H1 (cell line): ENCODE results near the gene SFXN1. TPM values are rescaled to one million over a fixed set of nuclear protein-coding genes. Genes with fewer than 3 reads are reported as not detected.

Experiments used
- CTCF ChIA-PET: fragments of 300-600 bp; sonication (Branson Sonifier 250); formaldehyde crosslinking; loops from one replicate; lab custom pipeline; 2021; ENCODE audit not compliant: partially characterized antibody; lab: Charles Lee
- POLR2A ChIA-PET: fragments of 300-600 bp; sonication (Branson Sonifier 250); formaldehyde crosslinking; loops from one replicate; lab custom pipeline; 2021; ENCODE audit warnings: inconsistent platforms; ENCODE audit not compliant: partially characterized antibody; lab: Charles Lee
- DNase-seq, 2 experiments: peaks; one replicate each; pipeline versions ENCODE4 v3.0.0 to v3.0.0-alpha.2; 2010 to 2022; ENCODE audit warnings: low spot score in 2 of 2, low read depth in 1 of 2, mixed read lengths in 1 of 2
- FAIRE-seq: peaks from 2 replicates; lab custom pipeline; 2011; peaks lifted over from hg19 to GRCh38; lab: Jason Lieb, UNC
- H2AFZ ChIP-seq: 2 replicates; pipeline ENCODE4 v1.8.1; 2012; ENCODE audit warnings: low read length, inconsistent platforms
- H2AK5ac ChIP-seq: 2 replicates; pipeline ENCODE4 v1.6.1; 2013; ENCODE audit warnings: low read depth, low read length
- H2BK120ac ChIP-seq: replicated peaks from 2 replicates; pipeline ENCODE3; 2013; ENCODE audit warnings: low read depth, low read length, inconsistent platforms
- H2BK12ac ChIP-seq: 2 replicates; pipeline ENCODE4 v1.6.1; 2013; ENCODE audit warnings: low read depth, low read length
- H2BK15ac ChIP-seq: 2 replicates; pipeline ENCODE4 v1.6.1; 2013; ENCODE audit warnings: low read length
- H2BK20ac ChIP-seq: 2 replicates; pipeline ENCODE4 v1.6.1; 2013; ENCODE audit warnings: low read length
- H2BK5ac ChIP-seq: 2 replicates; pipeline ENCODE4 v1.6.1; 2013; ENCODE audit warnings: low read depth, low read length
- H3K14ac ChIP-seq: 2 replicates; pipeline ENCODE4 v1.6.1; 2013; ENCODE audit warnings: inconsistent platforms; ENCODE audit not compliant: insufficient read length
- H3K18ac ChIP-seq: 2 replicates; pipeline ENCODE4 v1.6.1; 2013; ENCODE audit warnings: low read length; ENCODE audit errors: extremely low read depth
- H3K23ac ChIP-seq: 2 replicates; pipeline ENCODE4 v1.6.1; 2013; ENCODE audit warnings: inconsistent platforms; ENCODE audit not compliant: insufficient read length
- H3K23me2 ChIP-seq: 2 replicates; pipeline ENCODE4 v1.6.1; 2013; ENCODE audit warnings: low read depth, low read length
- H3K27ac ChIP-seq: 2 replicates; pipeline ENCODE4 v1.6.1; 2011; ENCODE audit warnings: low read depth, low read length, inconsistent platforms
- H3K27me3 ChIP-seq, 4 experiments: replicated peaks in 1 of 4; 1 replicate in 1 of 4; 2 replicates in 3 of 4; pipeline versions ENCODE4 v1.6.1 to v1.8.1; 2011 to 2013; ENCODE audit warnings: low read length in 3 of 4, mild to moderate bottlenecking in 3 of 4, inconsistent platforms in 2 of 4, mixed read lengths in 2 of 4, moderate library complexity in 1 of 4; ENCODE audit not compliant: control insufficient read depth in 3 of 4, insufficient read depth in 3 of 4; ENCODE audit errors: extremely low read depth in 1 of 4
- H3K36me3 ChIP-seq, 4 experiments: 2 replicates each; pipeline versions ENCODE4 v1.6.1 to v1.8.1; 2011 to 2013; ENCODE audit warnings: mild to moderate bottlenecking in 4 of 4, low read length in 3 of 4, moderate library complexity in 2 of 4, control low read depth in 1 of 4, inconsistent platforms in 1 of 4; ENCODE audit not compliant: insufficient read depth in 4 of 4, control insufficient read depth in 2 of 4
- H3K4ac ChIP-seq: replicated peaks from 2 replicates; pipeline ENCODE3; 2013; ENCODE audit warnings: low read length, low read depth, mixed read lengths, inconsistent platforms; ENCODE audit not compliant: insufficient read length
- H3K4me1 ChIP-seq, 4 experiments: replicated peaks in 1 of 4; 1 replicate in 1 of 4; 2 replicates in 3 of 4; pipeline versions ENCODE4 v1.6.1 to v1.8.1; 2011 to 2013; ENCODE audit warnings: low read length in 3 of 4, inconsistent platforms in 2 of 4, mixed read lengths in 1 of 4; ENCODE audit not compliant: insufficient read depth in 4 of 4, control insufficient read depth in 3 of 4
- H3K4me2 ChIP-seq, 2 experiments: 2 replicates each; pipeline versions ENCODE4 v1.6.1 to v1.8.1; 2011 to 2013; ENCODE audit warnings: low read depth in 2 of 2, low read length in 2 of 2, control low read depth in 1 of 2, inconsistent platforms in 1 of 2, mild to moderate bottlenecking in 1 of 2; ENCODE audit not compliant: insufficient read depth in 1 of 2
- H3K4me3 ChIP-seq, 4 experiments: fragments of 200-600, 300-600 bp in 1 of 4; sonication (generic), shearing (Covaris generic), sonication (Bioruptor Twin) in 1 of 4; 2 replicates each; pipeline versions ENCODE4 v1.5.1 to v1.8.1; 2011 to 2016; ENCODE audit warnings: low read length in 4 of 4, low read depth in 3 of 4, control low read depth in 2 of 4, inconsistent platforms in 2 of 4, mild to moderate bottlenecking in 2 of 4, mixed read lengths in 1 of 4, moderate library complexity in 1 of 4; ENCODE audit not compliant: insufficient read depth in 2 of 4; ENCODE audit errors: extremely low read depth in 1 of 4
- H3K56ac ChIP-seq: replicated peaks from 2 replicates; pipeline ENCODE3; 2013; ENCODE audit warnings: low read depth, mild to moderate bottlenecking, mixed read lengths, low read length, inconsistent platforms; ENCODE audit not compliant: insufficient read length
- H3K79me1 ChIP-seq: 2 replicates; pipeline ENCODE4 v1.6.1; 2013; ENCODE audit warnings: low read depth, low read length, control low read depth
- H3K79me2 ChIP-seq, 2 experiments: 2 replicates each; pipeline versions ENCODE4 v1.6.1 to v1.8.1; 2012 to 2013; ENCODE audit warnings: low read length in 2 of 2, mild to moderate bottlenecking in 2 of 2, inconsistent platforms in 1 of 2; ENCODE audit not compliant: insufficient read depth in 2 of 2, control insufficient read depth in 1 of 2
- H3K9ac ChIP-seq, 4 experiments: replicated peaks in 1 of 4; 1 replicate in 1 of 4; 2 replicates in 3 of 4; pipeline versions ENCODE4 v1.6.1 to v1.8.1; 2011 to 2013; ENCODE audit warnings: low read depth in 3 of 4, low read length in 3 of 4, control low read depth in 2 of 4, mild to moderate bottlenecking in 2 of 4, moderate library complexity in 2 of 4, inconsistent platforms in 1 of 4; ENCODE audit errors: extremely low read depth in 1 of 4
- H3K9me3 ChIP-seq, 2 experiments: 2 replicates each; pipeline versions ENCODE4 v1.6.1 to v1.8.1; 2012 to 2013; ENCODE audit warnings: mild to moderate bottlenecking in 2 of 2, moderate library complexity in 2 of 2, control low read depth in 1 of 2, inconsistent platforms in 1 of 2, low read depth in 1 of 2, low read length in 1 of 2, mixed read lengths in 1 of 2; ENCODE audit not compliant: insufficient read depth in 2 of 2
- H4K20me1 ChIP-seq, 2 experiments: replicated peaks in 1 of 2; 2 replicates each; pipeline versions ENCODE3 to v1.8.1; 2011 to 2013; ENCODE audit warnings: inconsistent platforms in 2 of 2, low read length in 2 of 2, mild to moderate bottlenecking in 1 of 2; ENCODE audit not compliant: insufficient read depth in 2 of 2, control insufficient read depth in 1 of 2
- H4K5ac ChIP-seq: 2 replicates; pipeline ENCODE4 v1.6.1; 2013; ENCODE audit warnings: low read length, low read depth, mixed read lengths, inconsistent platforms; ENCODE audit not compliant: insufficient read length
- H4K8ac ChIP-seq: 2 replicates; pipeline ENCODE4 v1.8.0; 2013; ENCODE audit warnings: mild to moderate bottlenecking, moderate library complexity, low read length, inconsistent platforms; ENCODE audit not compliant: insufficient read depth; ENCODE audit errors: extremely low read depth
- H4K91ac ChIP-seq: replicated peaks from 2 replicates; pipeline ENCODE3; 2013; ENCODE audit warnings: low read length, mixed read lengths, inconsistent platforms; ENCODE audit not compliant: insufficient read length
- FOSL1 ChIP-seq: IDR thresholded peaks from 2 replicates; pipeline ENCODE4 v1.6.1; 2011; ENCODE audit warnings: mild to moderate bottlenecking, low read depth, low read length, moderate library complexity; ENCODE audit not compliant: insufficient read depth
- KDM1A ChIP-seq: fragments of 200-600, 300-600 bp; sonication (generic); IDR thresholded peaks from 2 replicates; pipeline ENCODE4 v1.7.1; 2016; ENCODE audit warnings: mild to moderate bottlenecking, low read length, borderline replicate concordance
- NANOG ChIP-seq: IDR thresholded peaks from 2 replicates; pipeline ENCODE4 v1.6.1; 2011; ENCODE audit warnings: low read length, low read depth, mild to moderate bottlenecking, inconsistent platforms; ENCODE audit not compliant: insufficient read depth, poor library complexity, severe bottlenecking
- POLR2A ChIP-seq, 2 experiments: IDR thresholded peaks; 1 replicate in 1 of 2; 2 replicates in 1 of 2; pipeline ENCODE4 v1.6.1; 2011; ENCODE audit warnings: low read depth in 2 of 2, low read length in 2 of 2, mild to moderate bottlenecking in 2 of 2; ENCODE audit errors: control extremely low read depth in 1 of 2
- POU5F1 ChIP-seq: IDR thresholded peaks from 2 replicates; pipeline ENCODE4 v1.6.1; 2011; ENCODE audit warnings: low read depth, mild to moderate bottlenecking, low read length, moderate library complexity
- RAD21 ChIP-seq, 2 experiments: IDR thresholded peaks in 1 of 2; conservative IDR thresholded peaks in 1 of 2; 2 replicates each; pipeline ENCODE4 v1.6.1; 2011; ENCODE audit warnings: low read depth in 2 of 2, low read length in 2 of 2, improper control_type of control experiment in 1 of 2, inconsistent platforms in 1 of 2, mild to moderate bottlenecking in 1 of 2, moderate library complexity in 1 of 2
- SP4 ChIP-seq: IDR thresholded peaks from 2 replicates; pipeline ENCODE4 v1.6.1; 2012; ENCODE audit warnings: low read length, inconsistent platforms
- WGBS, 2 experiments: shearing (Covaris generic) in 1 of 2; methylation state at CpG; one replicate each; pipeline versions ENCODE4 v1.1.6 to v1.1.7; 2013 to 2015; ENCODE audit warnings: low lambda C conversion rate in 2 of 2, mixed read lengths in 2 of 2, inconsistent platforms in 1 of 2, low coverage in 1 of 2, missing lambda C conversion rate in 1 of 2; ENCODE audit not compliant: insufficient replicate concordance in 2 of 2, insufficient coverage in 1 of 2, insufficient read length in 1 of 2; ENCODE audit errors: extremely low coverage in 1 of 2, missing lambda C conversion rate in 1 of 2; 5-methylcytosine and 5-hydroxymethylcytosine counted together
- polyA plus RNA-seq, 7 experiments: library from polyadenylated mRNA; depleted of rRNA in 3 of 7; stranded (reverse) in 5 of 7; unstranded in 2 of 7; fragments of >200 nt in 5 of 7; fragments of 200-250 nt in 2 of 7; gene quantifications; 1 replicate in 5 of 7; 2 replicates in 1 of 7; 4 replicates in 1 of 7; pipeline versions ENCODE4 v1.2.1 to v1.2.3, GENCODE V29; 2011 to 2013; ENCODE audit warnings: missing spikeins in 2 of 7, mixed read lengths in 2 of 7
- total RNA-seq: library from RNA; stranded (reverse); fragmentation: NEBNext Ultra II Directional; extraction: Animal tissue kit (Norgen Biotek cat#: 25700); gene quantifications from 2 replicates; pipeline ENCODE4 v1.2.1, GENCODE V29; 2021

The SFXN1 gene
- total and polyA plus RNA-seq, 2 of the 8 experiments (the other 6 are each of a cell fraction or from before 2014, with no cell fraction given), result 72.7 to 97.6 TPM

DNA sequence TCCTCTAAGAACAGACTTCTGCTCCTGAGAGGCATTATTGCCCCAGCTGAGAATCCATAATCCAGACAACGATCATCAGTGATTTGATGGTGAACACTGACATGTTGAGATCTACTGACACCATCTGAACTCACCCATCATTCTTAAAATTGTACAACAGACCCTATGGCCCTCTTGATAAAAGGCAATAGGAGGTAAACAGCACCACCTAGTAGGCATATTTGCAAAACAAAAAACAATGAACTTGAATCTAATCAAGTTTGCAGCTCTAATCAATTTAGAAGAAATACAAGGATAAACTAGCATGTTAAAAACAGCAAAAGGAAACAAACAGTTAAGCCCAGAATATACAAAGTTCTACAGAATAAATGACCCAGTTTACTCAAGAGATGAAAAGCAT is 89.6 kb downstream of the SFXN1 start:
- no peaks in the 10 kb centered on the region for H3K9me3 ChIP-seq
- no peak for TF ChIP-seq NANOG
- peak; percentile 60 to 63 for TF ChIP-seq RAD21 (IDR thresholded peaks at IDR 0.05 in 1 of 2, conservative IDR thresholded peaks at IDR 0.05 in 1 of 2; ENCODE audit: low read depth in 2 of 2, low read length in 2 of 2)
- TF ChIP-seq KDM1A, result no peak
- no peak for TF ChIP-seq FOSL1
- TF ChIP-seq POLR2A (IDR thresholded peaks at IDR 0.05; ENCODE audit: control extremely low read depth in 1 of 2, low read depth in 2 of 2, low read length in 2 of 2), result no peak
- no peak for TF ChIP-seq POU5F1
- no peak for TF ChIP-seq SP4
- H3K9ac ChIP-seq, result no peak overlapping the region
- H3K36me3 ChIP-seq, result no peaks in the 10 kb centered on the region
- H3K14ac ChIP-seq, result no peak overlapping the region
- H2BK120ac ChIP-seq, result no peak overlapping the region
- 85% methylated on average over 1 of the region's 1 CpG; no CpG with 5 or more reads in 1 of the 2 experiments for WGBS, 2 experiments
- no peak overlapping the region for H3K18ac ChIP-seq
- no peak overlapping the region for H2AK5ac ChIP-seq
- H3K79me1 ChIP-seq, result peaks cover 2% of the 10 kb centered on the region; the same call in 1 of the 2 replicates
- peak; percentile 50 for FAIRE-seq
- H4K91ac ChIP-seq, result no peak overlapping the region
- no peak overlapping the region for H2AFZ ChIP-seq
- no peak overlapping the region for H2BK5ac ChIP-seq
- H3K4ac ChIP-seq, result no peak overlapping the region
- no peaks in the 10 kb centered on the region for H4K20me1 ChIP-seq
- no peak overlapping the region for H3K4me2 ChIP-seq
- 0 out of 2 replicates have a peak overlapping the region, but pooled peaks have one; percentile 72 for H2BK20ac ChIP-seq
- no peaks in the 10 kb centered on the region for H3K23me2 ChIP-seq
- no peak overlapping the region for H3K27ac ChIP-seq
- no peak overlapping the region for H2BK12ac ChIP-seq
- H3K4me1 ChIP-seq, result peaks cover 0 to 6% (median 3%) of the 10 kb centered on the region in 4 experiments; a peak in 3 of 7 replicates
- H3K23ac ChIP-seq, result no peak overlapping the region
- no peak overlapping the region for H4K5ac ChIP-seq
- no peak overlapping the region for H4K8ac ChIP-seq
- no peaks in the 10 kb centered on the region for H3K79me2 ChIP-seq
- no peak for DNase-seq
- ChIA-PET CTCF (interaction anchor here (0.8 to 5.6 kb wide), 12 partner anchors 9 to 164 kb away, joined by 4 to 43 read pairs (median 4); no protein-coding TSS in a partner anchor), POLR2A (interaction anchor here (0.6 to 1.8 kb wide), 5 partner anchors 10 to 34 kb away, joined by 3 to 7 read pairs (median 4); no protein-coding TSS in a partner anchor)
- H3K27me3 ChIP-seq, result no peaks in the 10 kb centered on the region; a peak in 1 of 7 replicates
- H3K4me3 ChIP-seq, result no peak overlapping the region
- H2BK15ac ChIP-seq, result no peak overlapping the region
- no peak overlapping the region for H3K56ac ChIP-seq
